Esophagus squamous epithelium (tissue), 4 donors: ENCODE results near the gene CCDC71.

ENCODE experiments used
- POLR2A ChIP-seq, 4 donors: fragments of 450-650 bp; IDR thresholded peaks; one replicate each; pipeline ENCODE4 v1.6.1; 2017; ENCODE audit warnings: antibody characterized with exemption in 4 of 4, mild to moderate bottlenecking in 4 of 4, moderate library complexity in 3 of 4
- TF ChIP-seq, protein P1 (sequence below), 6 experiments: fragments of 450-650 bp in 4 of 6; fragments of 200-600 bp in 2 of 6; sonication (generic) in 2 of 6; IDR thresholded peaks; one replicate each; pipeline ENCODE4 v1.5.1; 2016 to 2019; ENCODE audit warnings: antibody characterized with exemption in 6 of 6, mild to moderate bottlenecking in 4 of 6, moderate library complexity in 4 of 6

DNA sequence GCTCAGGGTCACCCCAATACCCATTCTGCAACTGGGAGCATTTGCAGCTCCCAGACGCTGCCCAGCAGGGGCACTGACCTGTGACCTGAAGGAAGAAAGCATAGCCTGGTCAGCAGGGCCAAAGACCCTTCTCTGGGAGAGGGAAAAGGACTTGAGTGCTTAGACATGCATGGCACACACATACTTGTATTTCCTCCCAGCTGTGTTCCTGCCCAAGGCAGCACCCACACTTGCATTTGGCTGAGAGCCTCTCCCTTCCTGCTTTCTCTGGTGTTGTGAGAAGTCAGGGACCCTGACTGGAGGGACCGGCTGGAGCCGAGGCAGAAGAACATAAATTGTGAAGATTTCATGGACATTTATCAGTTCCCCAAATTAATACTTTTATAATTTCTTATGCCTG is 26.1 kb downstream of the CCDC71 start:
- TF ChIP-seq, protein P1, sequence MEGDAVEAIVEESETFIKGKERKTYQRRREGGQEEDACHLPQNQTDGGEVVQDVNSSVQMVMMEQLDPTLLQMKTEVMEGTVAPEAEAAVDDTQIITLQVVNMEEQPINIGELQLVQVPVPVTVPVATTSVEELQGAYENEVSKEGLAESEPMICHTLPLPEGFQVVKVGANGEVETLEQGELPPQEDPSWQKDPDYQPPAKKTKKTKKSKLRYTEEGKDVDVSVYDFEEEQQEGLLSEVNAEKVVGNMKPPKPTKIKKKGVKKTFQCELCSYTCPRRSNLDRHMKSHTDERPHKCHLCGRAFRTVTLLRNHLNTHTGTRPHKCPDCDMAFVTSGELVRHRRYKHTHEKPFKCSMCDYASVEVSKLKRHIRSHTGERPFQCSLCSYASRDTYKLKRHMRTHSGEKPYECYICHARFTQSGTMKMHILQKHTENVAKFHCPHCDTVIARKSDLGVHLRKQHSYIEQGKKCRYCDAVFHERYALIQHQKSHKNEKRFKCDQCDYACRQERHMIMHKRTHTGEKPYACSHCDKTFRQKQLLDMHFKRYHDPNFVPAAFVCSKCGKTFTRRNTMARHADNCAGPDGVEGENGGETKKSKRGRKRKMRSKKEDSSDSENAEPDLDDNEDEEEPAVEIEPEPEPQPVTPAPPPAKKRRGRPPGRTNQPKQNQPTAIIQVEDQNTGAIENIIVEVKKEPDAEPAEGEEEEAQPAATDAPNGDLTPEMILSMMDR (IDR thresholded peaks at IDR 0.05): no peak
- TF ChIP-seq POLR2A (IDR thresholded peaks at IDR 0.05): no peak
